CD4-positive, alpha-beta T cell treated with Interleukin-4 for 1 hour (primary cell): ENCODE data around the gene L1TD1.
"Not testable (repeated sequence)": the region's sequence is repeated elsewhere in the genome, so short reads cannot be mapped to it uniquely, and the experiment has no call there.

Experiments used
- DNase-seq, 2 donors: peaks; one replicate each; pipeline ENCODE4 v3.0.0-alpha.2; 2020 to 2022

The L1TD1 gene, protein sequence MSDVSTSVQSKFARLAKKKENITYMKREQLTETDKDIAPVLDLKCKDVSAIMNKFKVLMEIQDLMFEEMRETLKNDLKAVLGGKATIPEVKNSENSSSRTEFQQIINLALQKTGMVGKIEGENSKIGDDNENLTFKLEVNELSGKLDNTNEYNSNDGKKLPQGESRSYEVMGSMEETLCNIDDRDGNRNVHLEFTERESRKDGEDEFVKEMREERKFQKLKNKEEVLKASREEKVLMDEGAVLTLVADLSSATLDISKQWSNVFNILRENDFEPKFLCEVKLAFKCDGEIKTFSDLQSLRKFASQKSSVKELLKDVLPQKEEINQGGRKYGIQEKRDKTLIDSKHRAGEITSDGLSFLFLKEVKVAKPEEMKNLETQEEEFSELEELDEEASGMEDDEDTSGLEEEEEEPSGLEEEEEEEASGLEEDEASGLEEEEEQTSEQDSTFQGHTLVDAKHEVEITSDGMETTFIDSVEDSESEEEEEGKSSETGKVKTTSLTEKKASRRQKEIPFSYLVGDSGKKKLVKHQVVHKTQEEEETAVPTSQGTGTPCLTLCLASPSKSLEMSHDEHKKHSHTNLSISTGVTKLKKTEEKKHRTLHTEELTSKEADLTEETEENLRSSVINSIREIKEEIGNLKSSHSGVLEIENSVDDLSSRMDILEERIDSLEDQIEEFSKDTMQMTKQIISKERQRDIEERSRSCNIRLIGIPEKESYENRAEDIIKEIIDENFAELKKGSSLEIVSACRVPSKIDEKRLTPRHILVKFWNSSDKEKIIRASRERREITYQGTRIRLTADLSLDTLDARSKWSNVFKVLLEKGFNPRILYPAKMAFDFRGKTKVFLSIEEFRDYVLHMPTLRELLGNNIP

DNA sequence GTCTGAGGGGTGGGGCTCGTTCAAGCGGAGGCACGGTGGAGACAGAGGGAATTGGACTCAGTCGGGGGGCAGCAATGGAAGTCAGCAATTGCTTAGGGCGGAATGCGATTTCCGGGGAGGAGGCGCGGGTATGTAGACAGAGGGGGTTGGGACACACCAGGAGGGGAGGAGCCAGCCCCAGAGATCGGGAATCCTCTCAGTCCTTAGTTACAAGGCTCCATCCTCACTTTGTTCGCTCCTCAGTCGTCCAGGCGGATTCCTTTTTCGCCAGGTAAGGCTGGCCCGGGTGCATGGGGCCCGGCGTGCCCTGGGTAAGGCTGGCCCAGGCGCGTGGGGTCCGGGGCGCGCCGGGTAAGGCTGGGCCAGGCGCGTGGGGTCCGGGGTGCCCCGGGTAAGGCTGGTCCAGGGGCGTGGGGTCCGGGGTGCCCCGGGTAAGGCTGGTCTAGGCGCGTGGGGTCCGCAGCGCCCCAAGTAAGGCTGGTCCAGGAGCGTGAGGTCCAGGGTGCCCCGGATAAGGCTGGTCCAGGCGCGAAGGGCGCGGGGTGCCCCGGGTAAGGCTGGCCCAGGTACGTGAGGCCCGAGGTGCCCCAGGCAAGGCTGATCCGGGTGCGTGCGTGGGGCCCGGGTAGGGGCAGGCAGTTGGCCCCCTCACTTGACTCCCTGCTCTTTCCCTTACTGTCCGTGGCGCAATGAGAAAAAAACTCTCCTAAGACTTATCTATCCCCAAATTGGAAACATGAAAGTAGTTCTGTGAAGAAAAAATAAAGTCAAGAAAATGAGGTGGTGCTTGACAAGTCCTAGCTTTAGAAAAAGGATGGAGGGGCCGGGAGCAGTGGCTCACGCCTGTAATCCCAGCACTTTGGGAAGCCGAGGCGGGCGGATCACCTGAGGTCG is at the start of gene L1TD1:
Gene L1TD1, plus strand, starts transcription at position 199 of the 894 bp plus-strand sequence. CDS start 11,780 bp downstream, outside the sequence.
- no peak for DNase-seq

DNA sequence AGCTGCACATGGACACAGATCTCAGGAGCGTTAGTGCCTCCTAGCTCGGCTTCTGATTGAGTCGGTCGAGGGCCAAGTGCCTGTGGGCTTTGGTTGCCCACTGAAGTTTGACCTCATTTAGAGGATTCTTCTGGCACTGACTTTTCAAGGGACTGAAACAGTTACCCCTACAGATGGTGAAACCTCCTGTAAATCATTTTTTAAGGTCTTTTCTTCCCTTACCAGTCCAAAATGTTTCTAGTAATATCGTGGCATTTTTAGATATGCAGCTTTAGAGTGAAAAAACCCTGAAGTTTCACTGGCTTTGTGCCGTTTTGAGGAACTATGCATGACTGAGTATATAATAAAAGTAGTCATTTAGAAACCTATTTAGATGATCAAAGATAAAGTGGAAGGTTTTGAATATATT is 34.7 kb upstream of the L1TD1 start:
- no peak for DNase-seq

DNA sequence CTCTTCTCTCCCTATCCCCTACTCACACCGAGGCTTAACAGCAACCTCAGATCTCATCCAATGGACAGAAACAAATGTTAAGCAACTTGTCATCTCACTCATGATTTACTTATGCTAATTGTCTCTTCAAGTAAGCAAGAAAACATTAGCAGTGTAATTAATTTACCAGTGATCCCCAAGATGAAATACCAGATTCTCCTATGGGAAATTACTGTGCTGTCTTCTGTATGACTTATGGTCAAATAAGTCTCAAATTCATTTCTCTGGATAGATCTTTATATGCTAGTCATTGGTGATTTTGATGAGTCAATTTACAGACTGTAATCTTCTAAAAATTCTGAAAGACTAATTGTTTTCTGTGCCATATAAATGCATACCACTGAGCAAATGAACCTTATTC is 32.9 kb upstream of the L1TD1 start:
- DNase-seq = no peak

DNA sequence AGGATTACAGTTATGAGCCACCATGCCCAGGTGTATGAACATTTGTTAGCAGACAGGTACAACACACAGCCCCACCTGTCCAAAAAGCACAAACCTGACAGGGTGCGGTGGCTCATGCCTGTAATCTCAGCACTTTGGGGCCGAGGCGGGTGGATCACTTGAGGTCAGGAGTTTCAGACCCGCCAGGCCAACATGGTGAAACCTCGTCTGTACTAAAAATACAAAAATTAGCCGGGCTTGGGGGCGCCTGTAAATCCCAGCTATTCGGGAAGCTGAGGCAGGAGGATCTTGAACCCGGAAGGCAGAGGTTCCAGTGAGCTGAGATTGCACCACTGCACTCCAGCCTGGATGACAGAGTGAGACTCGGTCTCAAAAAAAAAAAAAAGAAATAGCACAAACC is 24.3 kb upstream of the L1TD1 start:
- DNase-seq = not testable (repeated sequence)

DNA sequence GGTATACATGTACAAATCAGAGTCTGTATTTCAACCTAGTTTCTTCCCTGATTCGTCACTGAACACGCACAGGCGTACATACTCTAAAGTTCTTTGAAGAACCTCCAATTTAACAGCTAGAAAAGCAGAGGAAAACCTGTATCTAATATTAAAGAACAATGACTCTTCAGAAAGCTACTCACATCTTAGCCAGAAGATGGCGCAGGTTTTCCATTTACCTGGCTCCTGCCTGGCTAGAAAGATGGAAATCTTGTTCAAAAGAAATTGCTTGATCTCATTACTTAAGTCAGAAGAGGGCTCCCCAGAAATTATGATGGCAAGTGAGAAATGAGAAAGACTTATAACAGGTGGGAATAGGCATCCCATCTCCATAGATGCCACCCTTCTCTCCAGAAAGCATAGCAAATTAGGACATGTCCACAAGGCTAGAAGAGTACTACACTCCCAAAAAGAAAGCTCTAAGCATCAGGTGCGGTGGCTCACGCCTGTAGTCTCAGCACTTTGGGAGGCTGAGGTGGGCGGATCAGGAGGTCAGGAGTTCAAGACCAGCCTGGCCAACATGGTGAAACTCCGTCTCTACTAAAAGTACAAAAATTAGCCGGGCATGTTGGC is 19.0 kb upstream of the L1TD1 start:
- peak in 1 of 2 donors; percentile 44 for DNase-seq

DNA sequence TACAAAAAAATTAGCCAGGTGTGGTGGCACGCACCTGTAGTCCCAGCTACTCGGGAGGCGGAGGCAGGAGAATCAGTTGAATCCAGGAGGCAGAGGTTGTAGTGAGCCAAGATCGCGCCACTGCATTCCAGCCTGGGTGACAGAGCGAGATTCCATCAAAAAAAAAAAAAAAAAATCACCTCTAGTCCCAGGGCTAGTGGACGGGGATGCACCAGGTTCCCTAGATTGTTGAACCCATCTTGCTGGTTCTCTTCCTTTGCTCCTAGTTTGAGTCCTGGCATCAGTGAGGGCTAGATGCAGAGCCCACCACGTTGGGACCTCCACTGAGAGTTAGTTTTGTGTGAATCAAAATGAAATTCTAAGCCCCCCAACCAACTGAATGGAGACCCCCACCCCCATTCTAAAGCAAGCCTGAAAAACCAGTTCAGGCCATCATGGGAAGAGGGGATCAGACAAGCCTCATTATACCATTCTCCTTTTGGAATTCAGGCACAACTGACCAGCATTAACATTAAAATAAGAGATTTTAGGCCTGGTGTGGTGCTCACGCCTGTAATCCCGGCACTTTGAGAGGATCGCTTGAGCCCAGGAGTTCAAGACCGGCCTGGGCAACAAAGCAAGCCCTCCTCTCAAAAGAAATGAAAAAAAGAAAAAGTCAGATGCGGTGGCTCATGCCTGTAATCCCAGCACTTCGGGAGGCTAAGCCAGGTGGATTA is 17.9 kb upstream of the L1TD1 start:
- DNase-seq = no peak

DNA sequence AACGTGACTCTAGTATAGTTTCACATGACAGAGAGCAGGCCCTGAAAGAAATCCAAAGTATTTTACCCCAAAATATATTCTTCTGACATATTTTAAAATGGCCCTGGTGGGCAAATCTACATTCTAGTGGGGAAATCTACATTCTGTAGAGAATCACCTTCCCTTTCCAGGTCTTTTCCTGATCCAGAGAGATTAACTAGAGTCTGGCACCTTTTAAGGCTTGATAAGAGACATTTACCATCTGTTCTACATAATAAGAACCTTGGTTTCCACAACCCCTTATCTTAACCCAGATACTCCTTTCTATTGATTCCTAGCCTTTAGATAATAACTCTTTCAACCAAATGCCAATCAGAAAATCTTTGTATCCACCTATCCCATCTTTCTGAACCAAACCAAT is 17.0 kb upstream of the L1TD1 start:
- no peak for DNase-seq

DNA sequence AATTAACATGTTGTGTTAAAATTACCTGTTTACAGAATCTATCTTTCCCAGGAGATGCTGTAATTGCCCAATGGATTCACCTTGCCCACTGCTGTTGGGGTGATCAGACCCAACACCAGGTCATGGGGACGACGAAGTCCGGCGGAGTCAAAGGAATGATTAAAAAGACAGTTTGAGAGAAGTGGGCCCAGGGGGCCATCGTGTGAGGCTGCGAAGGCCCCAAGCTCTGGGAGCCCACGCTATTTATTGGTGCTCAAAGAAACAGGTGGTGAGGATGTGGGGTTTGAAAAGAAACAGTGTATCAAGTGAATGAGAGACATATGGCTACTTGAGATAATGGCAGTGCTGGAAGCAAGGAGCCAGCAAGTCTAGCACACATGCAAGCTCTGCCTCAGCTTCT is 16.3 kb upstream of the L1TD1 start:
- no peak for DNase-seq

DNA sequence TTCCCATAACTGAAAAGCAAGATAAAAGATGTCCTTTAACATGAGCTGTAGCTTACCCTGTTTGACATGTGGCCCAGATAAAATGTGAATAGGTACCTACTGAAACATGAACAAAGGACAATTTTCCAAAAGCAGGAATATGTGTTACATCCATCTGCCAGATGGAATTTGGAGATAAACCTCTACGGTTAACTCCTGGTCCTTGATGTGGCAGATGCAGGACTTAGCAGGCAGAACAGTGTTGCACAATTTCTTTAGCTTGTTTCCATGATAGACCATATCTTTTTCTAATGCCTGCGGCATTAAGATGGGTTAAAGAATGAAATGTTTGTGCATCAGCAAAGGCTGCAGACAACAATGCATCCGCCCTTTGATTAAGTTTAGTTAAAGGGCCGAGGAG is 14.6 kb upstream of the L1TD1 start:
- DNase-seq = not testable (repeated sequence)

DNA sequence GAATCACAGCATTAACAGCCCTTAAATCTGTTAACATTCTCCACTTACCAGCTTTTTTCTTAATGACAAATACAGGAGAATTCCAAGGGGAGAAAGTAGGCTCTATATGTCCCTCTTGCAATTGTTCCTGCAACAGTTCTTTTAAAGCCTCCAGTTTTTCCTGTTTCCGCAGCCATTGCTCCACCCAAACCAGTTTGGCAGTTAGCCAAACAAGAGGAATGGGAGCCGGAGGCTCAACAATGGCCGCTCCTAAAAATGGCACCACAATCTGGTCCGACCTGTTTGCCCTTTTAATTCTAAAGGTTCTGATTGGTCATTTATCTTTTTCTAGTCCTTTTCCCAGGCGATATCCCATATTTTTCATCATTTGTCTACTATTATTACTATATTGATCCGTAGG is 14.0 kb upstream of the L1TD1 start:
- DNase-seq = no peak

DNA sequence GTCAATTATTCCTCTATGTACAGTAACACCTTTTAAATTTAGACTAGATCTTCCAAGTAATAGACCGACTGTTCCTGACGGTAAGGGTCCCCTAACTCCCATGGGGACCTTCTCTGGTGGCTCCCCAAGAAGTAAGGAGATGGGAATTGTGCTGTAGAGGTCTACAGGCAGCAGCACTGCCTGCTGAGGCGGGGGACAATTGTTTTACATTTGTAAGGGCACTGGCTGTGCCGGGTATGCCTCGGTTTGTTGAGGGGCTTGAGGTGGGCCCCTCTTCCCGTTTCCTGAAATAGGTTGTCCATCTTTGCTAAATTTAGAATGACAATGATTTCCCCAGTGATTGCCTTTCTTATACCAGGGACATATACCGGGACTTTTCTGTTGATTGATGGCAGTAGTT is 13.1 kb upstream of the L1TD1 start:
- no peak for DNase-seq

DNA sequence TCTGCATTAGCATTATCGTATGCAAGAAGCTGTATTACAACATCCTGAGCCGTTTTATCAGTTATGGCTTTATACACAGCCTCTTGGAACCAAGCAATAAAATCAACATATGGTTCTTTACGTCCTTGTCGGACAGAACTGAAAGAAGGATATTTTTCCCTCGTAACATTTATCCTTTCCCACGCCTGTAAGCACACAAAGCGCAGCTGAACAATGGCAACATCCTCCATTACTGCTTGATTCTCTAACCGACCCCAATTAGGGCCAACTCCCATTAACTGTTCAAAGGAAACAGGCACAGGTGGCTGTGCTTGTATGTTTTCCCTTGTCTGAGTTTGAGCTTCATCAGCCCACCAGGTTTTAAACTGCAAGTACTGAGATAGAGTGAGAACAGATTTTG is 12.5 kb upstream of the L1TD1 start:
- DNase-seq = not testable (repeated sequence)

DNA sequence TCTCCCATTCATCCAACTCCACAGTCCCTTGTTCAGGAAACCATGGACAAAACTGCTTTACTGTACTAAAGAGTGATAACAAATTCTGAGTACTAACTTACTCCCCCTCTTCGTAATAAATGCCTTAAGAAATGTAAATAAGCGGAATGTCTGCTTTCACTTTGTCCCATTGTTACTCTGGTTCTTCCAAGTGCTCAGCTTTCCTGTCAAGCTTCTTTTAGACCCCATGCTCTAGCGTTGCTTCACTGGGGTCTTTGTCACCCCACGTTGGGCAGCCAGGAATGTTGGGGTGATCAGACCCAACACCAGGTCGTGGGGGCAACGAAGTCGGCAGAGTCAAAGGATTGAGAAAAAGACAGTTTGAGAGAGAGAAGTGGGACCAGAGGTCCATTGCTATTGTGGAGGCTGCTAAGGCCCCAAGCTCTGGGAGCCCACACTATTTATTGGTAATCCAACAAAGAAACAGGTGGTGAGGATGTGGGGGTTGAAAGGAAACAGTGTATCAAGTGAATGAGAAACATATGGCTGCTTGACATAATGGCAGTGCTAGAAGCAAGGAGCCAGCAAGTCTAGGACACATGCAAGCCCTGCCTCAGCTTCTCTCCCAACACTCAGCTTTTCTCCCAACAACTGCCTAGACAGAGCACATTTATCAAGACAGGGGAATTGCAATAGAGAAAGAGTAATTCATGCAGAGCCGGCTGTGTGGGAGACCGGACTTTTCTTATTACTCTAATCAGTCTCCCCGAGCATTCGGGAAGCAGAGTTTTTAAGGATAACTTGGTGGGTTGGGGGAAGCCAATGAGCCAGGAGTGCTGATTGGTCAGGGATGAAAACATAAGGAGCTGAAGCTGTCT is 11.3 kb upstream of the L1TD1 start:
- not testable (repeated sequence) for DNase-seq

DNA sequence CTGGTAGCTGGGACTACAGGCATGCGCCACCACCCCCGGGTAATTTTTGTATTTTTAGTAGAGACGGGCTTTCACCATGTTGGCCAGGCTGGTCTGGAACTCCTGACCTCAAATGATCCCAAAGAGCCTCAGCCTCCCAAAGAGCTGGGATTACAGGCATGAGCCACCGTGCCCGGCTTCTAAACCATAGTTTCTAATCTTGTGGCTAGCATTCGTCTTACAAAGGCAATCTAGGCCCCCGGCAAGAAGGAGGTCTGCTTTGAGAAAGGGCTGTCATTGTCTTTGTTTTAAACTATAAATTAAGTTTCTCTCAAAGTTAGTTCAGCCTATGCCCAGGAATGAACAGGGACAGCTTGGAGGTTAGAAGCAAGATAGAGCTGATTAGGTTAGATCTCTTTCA is 10.3 kb upstream of the L1TD1 start:
- no peak for DNase-seq

DNA sequence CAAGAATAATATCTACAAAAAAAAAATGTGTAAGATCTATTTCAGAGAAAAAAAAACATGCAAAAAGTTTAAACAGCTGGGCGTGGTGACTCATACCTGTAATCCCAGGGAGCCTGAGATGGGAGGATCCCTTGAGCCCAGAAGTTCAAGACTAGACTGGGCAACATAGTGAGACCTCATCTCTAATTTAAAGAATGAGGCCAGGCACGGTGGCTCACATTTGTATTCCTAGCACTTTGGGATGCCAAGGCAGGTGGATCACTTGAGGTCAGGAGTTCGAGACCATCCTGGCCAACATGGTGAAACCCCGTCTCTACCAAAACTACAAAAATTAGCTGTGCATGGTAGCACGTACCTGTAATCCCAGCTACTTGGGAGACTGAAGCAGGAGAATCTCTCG is 9.4 kb upstream of the L1TD1 start:
- DNase-seq = not testable (repeated sequence)

DNA sequence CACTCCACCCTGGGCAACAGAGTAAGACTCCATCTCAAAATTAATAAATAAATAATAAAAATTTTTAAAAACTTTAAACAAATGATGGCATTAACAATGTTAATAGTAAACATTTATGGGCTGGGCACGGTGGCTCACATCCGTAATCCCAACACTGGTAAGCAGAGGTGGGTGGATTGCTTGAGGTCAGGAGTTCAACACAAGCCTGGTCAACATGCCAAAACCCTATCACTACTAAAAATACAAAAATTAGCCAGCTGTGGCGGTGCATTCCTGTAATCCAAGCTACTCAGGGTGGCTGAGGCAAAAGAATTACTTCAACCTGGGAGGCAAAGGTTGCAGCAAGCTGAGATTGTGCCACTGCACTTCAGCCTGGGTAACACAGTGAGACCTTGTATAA is 9.0 kb upstream of the L1TD1 start:
- DNase-seq = no peak

DNA sequence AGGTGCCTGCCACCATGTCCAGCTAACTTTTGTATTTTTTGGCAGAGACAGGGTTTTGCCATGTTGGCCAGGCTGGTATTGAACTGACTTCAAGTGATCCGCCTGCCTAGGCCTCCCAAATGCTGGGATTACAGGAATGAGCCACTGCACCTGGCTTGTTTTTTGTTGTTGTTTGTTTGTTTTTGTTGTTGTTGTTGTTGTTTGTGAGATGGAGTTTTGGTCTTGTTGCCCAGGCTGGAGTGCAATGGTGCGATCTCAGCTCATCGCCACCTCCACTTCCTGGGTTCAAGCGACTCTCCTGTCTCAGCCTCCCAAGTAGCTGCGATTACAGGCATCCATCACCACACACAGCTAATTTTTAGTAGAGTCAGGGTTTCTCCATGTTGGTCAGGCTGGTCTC is 7.1 kb upstream of the L1TD1 start:
- no peak for DNase-seq

DNA sequence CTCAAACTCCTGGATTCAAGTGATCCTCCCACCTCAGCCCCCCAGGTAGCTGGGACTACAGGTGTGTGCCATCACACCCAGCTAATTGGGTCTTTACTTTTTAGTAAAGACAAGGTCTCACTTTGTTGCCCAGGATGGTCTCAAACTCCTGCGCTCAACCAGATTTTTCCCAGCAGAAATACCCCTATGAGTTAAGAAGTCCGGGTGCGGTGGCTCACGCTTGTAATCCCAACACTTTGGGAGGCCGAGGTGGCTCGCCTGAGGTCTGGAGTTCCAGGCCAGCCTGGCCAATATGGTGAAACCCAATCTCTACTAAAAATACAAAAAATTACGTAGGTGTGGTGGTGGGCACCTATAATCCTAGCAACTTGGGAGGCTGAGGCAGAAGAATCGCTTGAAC is 6.5 kb upstream of the L1TD1 start:
- DNase-seq = no peak

DNA sequence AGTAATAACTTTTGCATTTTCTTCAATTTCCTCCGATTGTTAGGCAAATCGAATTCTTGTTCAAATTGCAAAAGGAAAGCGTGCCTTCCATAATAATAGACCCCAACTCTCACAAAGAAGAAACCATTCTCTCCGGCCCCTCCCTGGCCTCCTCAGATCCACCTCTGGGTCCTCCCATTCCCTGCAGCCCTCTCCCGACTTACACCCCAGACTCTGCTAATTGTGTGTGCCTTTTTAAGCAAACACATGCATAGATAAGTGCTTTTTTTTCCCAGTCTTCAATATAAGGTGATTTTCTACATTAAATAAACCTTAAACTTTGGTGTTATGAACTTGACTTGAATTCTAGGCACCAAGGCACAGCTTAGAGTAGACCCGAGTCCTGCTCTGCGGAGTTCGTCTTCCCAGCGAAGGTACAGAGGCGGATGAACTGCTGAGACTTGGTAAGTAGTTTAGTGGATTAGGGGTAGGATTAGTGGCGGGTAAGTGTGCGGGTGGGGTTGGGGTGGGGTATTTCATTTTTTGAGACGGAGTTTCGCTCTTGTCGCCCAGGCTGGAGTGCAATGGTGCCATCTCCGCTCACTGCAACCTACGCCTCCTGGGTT is 1.5 kb downstream of the L1TD1 start:
- DNase-seq = no peak

DNA sequence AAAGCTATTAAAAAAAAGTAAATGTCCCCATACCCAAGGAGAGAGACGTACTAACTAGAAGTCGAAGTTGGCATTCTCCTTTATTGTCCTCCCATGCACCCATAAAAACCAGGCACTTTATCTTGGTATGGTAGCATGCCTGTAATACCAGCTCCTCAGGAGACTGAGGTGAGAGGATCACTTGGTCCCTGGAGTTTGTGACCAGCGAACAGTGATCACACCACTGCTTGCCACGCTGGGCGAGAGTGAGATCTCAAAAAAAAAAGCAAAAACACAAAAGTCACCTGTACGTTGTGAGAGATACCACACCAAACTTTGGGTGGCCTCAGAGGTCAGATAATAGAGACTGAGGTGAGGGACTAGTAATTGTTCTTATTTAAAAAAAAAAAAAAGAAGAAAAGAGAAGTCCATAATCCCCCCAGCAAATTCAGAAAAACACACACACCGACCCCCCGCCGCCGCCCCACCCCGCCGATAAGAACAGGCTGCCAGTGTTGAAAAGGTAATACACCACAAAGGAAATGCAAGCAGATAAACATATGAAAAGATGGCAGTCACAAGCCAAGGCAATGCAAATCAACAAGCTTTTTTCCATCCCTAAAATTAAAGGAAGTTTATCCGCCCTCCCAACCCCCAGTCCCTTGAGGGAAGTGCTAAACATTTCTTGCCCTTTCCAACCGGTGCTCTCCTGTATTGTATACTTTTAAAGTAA is 3.6 kb downstream of the L1TD1 start:
- no peak for DNase-seq
